ENCODE results near the gene BTBD1.
"Not testable (repeated sequence)": the region's sequence is repeated elsewhere in the genome, so short reads cannot be mapped to it uniquely, and the experiment has no call there.

Gene BTBD1

GRCh38 chr15:83092309-83092976 lies 25.4 kb upstream of the BTBD1 start:
- no peak for DNase-seq

DNA sequence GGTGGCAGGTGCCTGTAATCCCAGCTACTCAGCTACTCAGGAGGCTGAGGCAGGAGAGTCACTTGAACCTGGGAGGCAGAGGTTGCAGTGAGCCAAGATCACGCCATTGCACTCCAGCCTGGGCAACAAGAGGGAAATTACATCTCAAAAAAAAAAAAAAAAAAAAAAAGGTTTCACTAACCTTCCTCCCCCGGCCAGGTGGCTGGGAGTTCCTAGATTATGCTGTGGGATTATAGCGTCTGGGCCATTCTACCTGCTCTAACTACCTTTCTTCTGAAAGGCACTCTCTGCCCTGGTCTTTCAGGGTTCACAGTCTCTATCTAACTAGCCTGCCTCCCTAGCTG lies 24.9 kb upstream of the BTBD1 start:
- not testable (repeated sequence) for DNase-seq

- DNase-seq, result no peak
These were observed 23.4 kb upstream of the BTBD1 start for GRCh38 chr15:83090465-83090864.

GRCh38 chr15:83088876-83089275 lies 21.8 kb upstream of the BTBD1 start:
- no peak for DNase-seq

- DNase-seq, result no peak
These were observed 20.5 kb upstream of the BTBD1 start for GRCh38 chr15:83087576-83087975.

GRCh38 chr15:83085864-83086552 lies 19.0 kb upstream of the BTBD1 start:
- DNase-seq, result not testable (repeated sequence)

DNA sequence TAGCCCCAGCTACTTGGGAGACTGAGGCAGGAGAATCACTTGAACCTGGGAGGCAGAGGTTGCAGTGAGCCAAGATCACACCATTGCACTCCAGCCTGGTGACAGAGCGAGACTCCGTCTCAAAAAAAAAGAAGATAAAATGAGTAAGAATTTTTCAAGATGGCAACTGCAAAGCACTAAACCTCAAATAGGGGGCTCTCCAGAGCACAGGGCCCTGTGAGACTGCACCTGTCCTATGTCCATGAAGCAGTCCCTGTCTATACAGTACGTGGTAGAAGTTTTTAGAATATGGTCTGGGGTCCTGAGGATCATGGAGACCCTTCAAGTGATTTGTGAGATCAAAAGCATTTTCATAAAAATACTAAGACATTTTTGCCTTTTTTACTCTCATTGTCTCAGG lies 18.4 kb upstream of the BTBD1 start:
- DNase-seq, result not testable (repeated sequence)

- DNase-seq, result no peak
These were observed 15.8 kb upstream of the BTBD1 start for GRCh38 chr15:83082730-83083386.

DNA sequence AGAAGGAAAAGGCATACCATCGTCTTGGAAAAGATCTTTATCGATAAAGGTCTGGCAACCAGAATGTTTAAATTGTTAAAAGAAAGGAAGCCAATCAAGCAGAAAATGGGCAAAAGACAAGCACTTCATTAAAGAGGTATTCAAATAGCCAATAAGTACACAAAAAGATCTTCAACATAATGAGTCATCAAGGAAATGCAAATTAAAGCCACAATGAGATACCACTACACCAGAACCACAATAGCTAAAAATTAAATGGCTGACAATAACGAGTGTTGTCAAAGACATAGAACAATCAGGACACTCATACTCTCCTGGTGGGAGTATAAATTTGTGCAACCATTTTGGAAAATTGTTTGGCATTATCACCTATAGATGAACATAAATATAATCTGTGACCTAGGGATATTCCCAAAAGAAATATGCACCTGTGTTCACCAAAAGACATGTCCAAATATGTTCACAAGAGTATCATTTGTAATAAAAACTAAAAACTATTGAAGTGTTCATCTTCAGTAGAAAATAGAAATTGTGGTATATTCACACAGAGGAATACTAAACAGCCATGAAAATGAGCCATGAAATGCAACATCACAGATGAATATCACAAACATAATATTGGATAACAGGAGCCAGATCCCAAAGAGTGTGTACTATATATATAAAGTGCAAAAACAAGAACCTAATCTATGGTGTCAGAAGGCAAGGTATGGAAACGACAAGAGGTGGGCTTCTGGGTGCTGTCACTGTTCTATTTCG lies 14.4 kb upstream of the BTBD1 start:
- no peak for DNase-seq

DNA sequence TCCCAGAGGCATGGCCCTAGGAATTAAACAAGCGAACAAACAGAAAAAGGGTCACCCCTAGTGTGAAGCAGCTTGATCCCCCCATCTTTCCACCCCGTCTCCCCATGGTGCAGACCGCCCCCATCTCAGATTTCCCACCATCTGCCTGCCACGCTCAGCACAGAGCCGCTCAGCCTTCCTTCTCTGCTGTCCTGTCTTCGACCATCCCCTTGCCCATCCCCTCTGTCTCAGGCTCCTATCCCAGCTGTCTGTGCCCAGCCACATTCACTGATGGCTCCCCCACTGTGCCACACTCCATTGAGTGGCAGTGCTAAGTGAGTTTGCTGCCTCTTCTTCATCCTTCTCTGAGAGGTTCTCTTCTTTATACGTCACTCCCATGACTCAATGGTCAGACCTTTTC lies 11.7 kb upstream of the BTBD1 start:
- no peak for DNase-seq

GRCh38 chr15:83077491-83078230 lies 10.6 kb upstream of the BTBD1 start:
- DNase-seq, result no peak

- not testable (repeated sequence) for DNase-seq
These were observed 2.2 kb upstream of the BTBD1 start for GRCh38 chr15:83069211-83069642.

DNA sequence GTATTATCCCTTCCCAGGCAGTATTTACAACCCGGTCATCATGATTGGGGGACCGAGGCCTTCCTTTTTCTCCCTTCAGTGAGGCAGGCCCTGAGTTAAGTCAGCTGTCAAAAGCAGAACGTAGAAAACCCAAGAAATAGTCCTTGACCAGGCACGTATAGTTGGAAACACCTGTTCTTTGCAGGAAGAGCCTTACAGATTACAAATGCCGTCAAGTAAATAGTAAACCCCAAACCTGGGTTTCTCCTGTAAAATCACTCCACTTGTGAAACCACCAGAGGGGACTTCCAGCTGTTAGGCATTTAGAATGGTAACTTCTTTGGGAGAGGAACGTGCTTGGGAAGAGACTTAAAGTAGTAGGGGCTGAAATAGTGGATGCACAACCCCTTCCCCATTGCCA lies 1.0 kb upstream of the BTBD1 start:
- DNase-seq, result no peak

DNA sequence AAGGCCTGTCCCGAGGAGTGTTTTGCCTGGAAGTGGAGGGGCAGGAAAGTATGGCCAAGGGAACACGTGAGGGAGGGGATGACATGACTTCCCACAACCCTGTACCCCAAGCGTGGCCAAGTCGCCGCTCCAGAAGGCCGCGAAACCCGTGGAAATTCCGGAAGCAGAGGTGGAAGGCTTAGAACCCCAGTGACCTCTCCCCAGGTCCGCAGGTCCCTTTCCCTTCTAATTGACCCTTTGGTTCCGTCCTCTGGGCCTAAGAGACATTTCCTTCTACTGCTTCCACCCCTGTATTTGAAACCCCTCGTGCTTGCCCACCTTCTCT lies 548 bp upstream of the BTBD1 start:
- no peak for DNase-seq

DNA sequence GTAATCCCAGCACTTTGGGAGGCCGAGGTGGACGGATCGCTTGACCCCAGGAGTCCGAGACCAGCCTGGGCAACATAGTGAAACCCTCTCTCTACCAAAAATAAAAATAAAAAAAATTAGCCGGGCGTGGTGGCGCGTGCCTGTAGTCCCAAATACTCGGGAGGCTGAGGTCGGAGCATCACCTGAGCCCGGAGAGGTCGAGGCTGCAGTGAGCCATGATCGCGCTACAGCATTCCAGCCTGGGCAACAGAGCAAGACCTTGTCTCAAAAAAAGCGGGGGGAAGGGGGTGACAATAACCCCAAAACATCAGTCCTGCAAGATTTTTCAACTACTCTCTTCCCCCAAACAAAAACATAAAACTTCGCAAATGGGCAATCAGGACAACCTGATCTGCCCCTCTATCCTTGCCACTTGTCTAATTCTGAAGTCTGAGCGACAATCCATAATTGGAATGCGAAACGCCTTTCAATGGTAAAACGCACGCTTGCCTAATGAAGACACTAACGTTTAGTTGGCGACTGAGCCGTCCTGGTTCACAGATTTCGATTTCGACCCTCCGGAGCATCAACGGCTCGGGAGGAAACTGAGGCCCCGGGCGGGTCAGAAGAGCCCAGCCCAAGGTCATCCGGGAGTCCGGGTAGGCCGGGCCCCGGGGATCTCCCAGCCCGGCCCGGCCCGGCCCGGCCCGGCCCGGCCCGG lies 868 bp downstream of the BTBD1 start:
- no peak for DNase-seq

- no peak for DNase-seq
These were observed 1.6 kb downstream of the BTBD1 start for GRCh38 chr15:83065431-83065830.

DNA sequence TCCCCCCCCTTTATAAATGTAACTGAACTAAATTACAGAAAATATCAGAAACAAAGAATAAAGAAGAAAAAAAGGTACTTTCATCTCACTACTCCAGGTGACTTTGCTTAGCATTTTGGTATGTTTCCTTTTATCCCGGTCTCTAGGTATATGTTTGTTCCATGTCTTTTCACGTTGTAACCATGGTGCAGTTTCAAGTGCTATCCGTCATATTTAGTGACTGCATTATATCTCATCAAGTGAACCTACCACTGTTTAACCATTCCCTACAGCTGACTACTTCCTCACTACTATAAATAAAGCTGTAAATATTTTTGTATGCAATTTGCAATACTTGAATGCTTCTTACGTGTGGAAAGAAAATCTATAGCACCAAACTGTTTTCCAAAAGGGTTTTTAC lies 2.2 kb downstream of the BTBD1 start:
- DNase-seq, result no peak

DNA sequence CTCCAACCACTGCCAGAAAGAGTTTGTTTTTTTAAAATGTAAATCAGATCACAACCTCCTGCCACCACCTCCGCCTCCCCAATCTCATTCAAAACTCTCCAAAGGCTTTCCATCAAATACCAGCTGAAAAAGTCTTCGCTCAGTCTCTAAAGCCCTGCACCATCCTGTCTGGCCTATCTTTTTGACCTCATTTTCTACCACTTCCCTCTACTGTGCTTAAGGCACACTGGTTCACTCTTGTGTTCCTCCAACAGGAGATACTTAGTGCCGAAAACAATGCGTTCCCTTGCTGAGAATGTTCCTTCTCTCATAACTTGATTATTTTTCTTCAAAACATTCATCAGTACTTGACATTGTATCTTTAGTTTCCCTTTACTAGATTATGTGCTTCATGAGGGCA lies 3.5 kb downstream of the BTBD1 start:
- DNase-seq, result no peak

- DNase-seq, result no peak
These were observed 4.3 kb downstream of the BTBD1 start for GRCh38 chr15:83062768-83063180.

DNA sequence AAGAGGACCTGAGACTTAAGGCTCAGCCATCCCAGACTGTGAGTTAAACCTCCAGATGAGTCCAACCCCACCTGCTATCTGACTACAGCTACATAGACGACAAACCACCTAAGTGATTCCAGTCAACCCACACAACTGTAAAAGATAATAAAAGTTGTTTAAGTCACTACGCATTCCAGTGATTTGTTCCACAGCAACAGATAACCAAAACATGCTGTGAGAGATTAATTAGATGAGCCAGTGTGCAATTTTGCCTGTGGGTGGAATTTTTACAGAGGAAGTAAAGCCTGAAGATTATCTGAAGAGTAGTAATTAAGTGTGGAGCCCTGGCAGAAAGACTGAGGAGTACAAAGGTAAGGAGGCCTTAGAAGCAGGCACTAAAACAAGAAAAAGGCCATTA lies 5.4 kb downstream of the BTBD1 start:
- no peak for DNase-seq

GRCh38 chr15:83057696-83058376 lies 9.2 kb downstream of the BTBD1 start:
- DNase-seq, result no peak

DNA sequence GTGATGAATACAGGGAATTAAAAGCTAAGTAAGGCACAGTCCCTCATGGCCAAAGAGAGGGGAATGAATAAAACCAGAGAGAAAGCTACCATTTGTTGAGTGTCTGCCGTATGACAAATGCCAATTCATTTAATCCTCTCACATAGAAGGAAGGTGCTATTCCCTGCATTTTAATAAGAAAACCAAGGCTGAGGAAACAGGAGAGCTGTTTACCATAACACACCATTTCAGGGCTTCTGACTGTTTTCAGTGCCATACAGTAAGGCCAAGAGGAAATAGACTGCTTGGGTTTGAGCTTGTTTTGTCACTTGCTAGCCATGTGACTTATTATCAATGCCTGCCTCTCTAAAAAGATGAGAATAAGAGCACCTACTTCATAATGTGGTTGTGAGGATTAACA lies 10.1 kb downstream of the BTBD1 start:
- no peak for DNase-seq

Measured in activated gamma-delta T cell (primary cell).